ENCODE measurements around the gene TCL1A.

The TCL1A gene

GRCh38 chr14:95698287-95698686 lies 15.6 kb downstream of the TCL1A start:
- no peak for TF ChIP-seq CTCF (conservative IDR thresholded peaks at IDR 0.05; ENCODE audit: low read depth, low read length)
- no peak overlapping the region for H3K4me3 ChIP-seq (ENCODE audit: low read depth, low read length)

GRCh38 chr14:95697764-95698163 lies 16.2 kb downstream of the TCL1A start:
- DNase-seq (ENCODE audit: low read depth), result no peak
- no peak for TF ChIP-seq CTCF (conservative IDR thresholded peaks at IDR 0.05; ENCODE audit: low read depth, low read length)
- no peak overlapping the region for H3K4me3 ChIP-seq (ENCODE audit: low read depth, low read length)

More at GRCh38 chr14:95698287-95698686, 15.6 kb downstream of the TCL1A start:
- DNase-seq (ENCODE audit: low read depth), result no peak

GRCh38 chr14:95696741-95697140 lies 17.2 kb downstream of the TCL1A start:
- no peak for DNase-seq (ENCODE audit: low read depth)
- no peak for TF ChIP-seq CTCF (conservative IDR thresholded peaks at IDR 0.05; ENCODE audit: low read depth, low read length)
- no peak overlapping the region for H3K4me3 ChIP-seq (ENCODE audit: low read depth, low read length)

GRCh38 chr14:95695913-95696312 lies 18.0 kb downstream of the TCL1A start:
- H3K4me3 ChIP-seq (ENCODE audit: low read depth, low read length), result no peak overlapping the region
- DNase-seq (ENCODE audit: low read depth), result no peak
- TF ChIP-seq CTCF (conservative IDR thresholded peaks at IDR 0.05; ENCODE audit: low read depth, low read length), result no peak

GRCh38 chr14:95695051-95695450 lies 18.9 kb downstream of the TCL1A start:
- DNase-seq (ENCODE audit: low read depth), result no peak
- no peak overlapping the region for H3K4me3 ChIP-seq (ENCODE audit: low read depth, low read length)
- no peak for TF ChIP-seq CTCF (conservative IDR thresholded peaks at IDR 0.05; ENCODE audit: low read depth, low read length)

- H3K4me3 ChIP-seq (ENCODE audit: low read depth, low read length), result no peak overlapping the region
- DNase-seq (ENCODE audit: low read depth), result no peak
- no peak for TF ChIP-seq CTCF (conservative IDR thresholded peaks at IDR 0.05; ENCODE audit: low read depth, low read length)
Measured at GRCh38 chr14:95692109-95692508, 21.8 kb downstream of the TCL1A start.

GRCh38 chr14:95691591-95691990 lies 22.3 kb downstream of the TCL1A start:
- DNase-seq (ENCODE audit: low read depth), result no peak
- no peak for TF ChIP-seq CTCF (conservative IDR thresholded peaks at IDR 0.05; ENCODE audit: low read depth, low read length)
- H3K4me3 ChIP-seq (ENCODE audit: low read depth, low read length), result no peak overlapping the region

Measured in choroid plexus epithelial cell (primary cell).